GM23338 (cell line): ENCODE data around the gene GRIN1.

Experiments used
- CREB1 ChIP-seq: fragments of 250-450 bp; sonication (Bioruptor Pico); IDR thresholded peaks from 2 replicates; pipeline ENCODE4 v1.5.0; 2020; ENCODE audit warnings: low read depth, mild to moderate bottlenecking, moderate library complexity
- CTCF ChIP-seq, 2 experiments: fragments of 200-600 bp in 1 of 2; sonication (generic) in 1 of 2; conservative IDR thresholded peaks; 2 replicates each; pipeline versions ENCODE4 v1.5.1 to v1.6.1; 2016 to 2017; ENCODE audit warnings: antibody characterized with exemption in 2 of 2, low read depth in 2 of 2, mild to moderate bottlenecking in 2 of 2, moderate library complexity in 1 of 2
- ETS1 ChIP-seq: IDR thresholded peaks from 2 replicates; pipeline ENCODE4 v1.6.1; 2016; ENCODE audit warnings: antibody characterized with exemption
- EZH2 ChIP-seq: fragments of 200-600 bp; sonication (generic); IDR thresholded peaks from one replicate; pipeline ENCODE4 v1.8.0; 2017; ENCODE audit warnings: antibody characterized with exemption, mild to moderate bottlenecking, low read depth; ENCODE audit not compliant: unreplicated experiment
- EZH2phosphoT487 ChIP-seq: fragments of 200-600 bp; sonication (generic); IDR thresholded peaks from one replicate; pipeline ENCODE4 v1.8.1; 2018; ENCODE audit warnings: antibody characterized with exemption; ENCODE audit not compliant: unreplicated experiment
- JUNB ChIP-seq: IDR thresholded peaks from one replicate; pipeline ENCODE4 v1.6.1; 2016; ENCODE audit warnings: antibody characterized with exemption; ENCODE audit not compliant: unreplicated experiment
- NANOG ChIP-seq: IDR thresholded peaks from 2 replicates; pipeline ENCODE4 v1.6.1; 2016; ENCODE audit warnings: antibody characterized with exemption, borderline replicate concordance
- POLR2AphosphoS5 ChIP-seq: IDR thresholded peaks from 2 replicates; pipeline ENCODE4 v1.6.1; 2016; ENCODE audit warnings: antibody characterized with exemption, low read depth
- REST ChIP-seq: IDR thresholded peaks from one replicate; pipeline ENCODE4 v1.6.1; 2018; ENCODE audit warnings: antibody characterized with exemption; ENCODE audit not compliant: unreplicated experiment
- ZNF114 ChIP-seq: fragments of 250-450 bp; sonication (Bioruptor Pico); IDR thresholded peaks from 2 replicates; pipeline ENCODE4 v1.5.0; 2020; ENCODE audit warnings: mild to moderate bottlenecking, moderate library complexity
- ZNF331 ChIP-seq: fragments of 250-450 bp; sonication (Bioruptor Pico); IDR thresholded peaks from 2 replicates; pipeline ENCODE4 v1.5.0; 2020; ENCODE audit warnings: low read depth, mild to moderate bottlenecking, moderate library complexity
- ZNF462 ChIP-seq: fragments of 250-450 bp; sonication (Bioruptor Pico); IDR thresholded peaks from 2 replicates; pipeline ENCODE4 v1.5.0; 2020; ENCODE audit warnings: mild to moderate bottlenecking, moderate library complexity

- TF ChIP-seq POLR2AphosphoS5 (no peak), CTCF (conservative IDR thresholded peaks at IDR 0.05; ENCODE audit: low read depth in 2 of 2) (no peak), EZH2 (no peak), REST (no peak), EZH2phosphoT487 (no peak), ZNF462 (CRISPR knock-in tag) (no peak), CREB1 (no peak), NANOG (no peak), JUNB (no peak), ETS1 (no peak), ZNF331 (CRISPR knock-in tag) (no peak), ZNF114 (CRISPR knock-in tag) (no peak)
These were observed 49.1 kb downstream of the GRIN1 start for GRCh38 chr9:137188086-137188489.
